ENCODE results near the gene CLPTM1.
"Not testable (repeated sequence)": the region's sequence is repeated elsewhere in the genome, so short reads cannot be mapped to it uniquely, and the experiment has no call there.

Gene CLPTM1

GRCh38 chr19:44951179-44952159 lies 3.7 kb upstream of the CLPTM1 start:
- ATAC-seq (replicated peaks; ENCODE audit: extremely low read depth, poor library complexity, severe bottlenecking): no peak
- no peak overlapping the region for H3K27ac Mint-ChIP-seq (ENCODE audit: low read depth)

DNA sequence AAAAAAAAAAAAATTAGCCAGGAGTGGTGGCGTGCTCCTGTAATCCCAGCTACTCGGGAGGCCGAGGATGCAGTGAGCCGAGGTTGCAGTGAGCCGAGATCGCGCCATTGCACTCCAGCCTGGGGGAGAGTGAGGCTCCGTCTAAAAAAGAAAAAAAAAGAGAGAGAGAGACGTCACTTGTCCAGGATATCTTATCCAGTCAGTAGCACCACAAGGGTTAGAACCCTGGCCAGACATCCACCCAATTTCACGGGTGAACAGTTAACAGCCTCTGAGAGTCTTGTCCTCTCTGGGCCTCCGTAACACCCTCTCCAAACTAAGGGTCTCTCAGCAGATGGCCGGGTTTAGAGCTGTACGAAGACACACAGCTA lies 917 bp upstream of the CLPTM1 start:
- H3K4me3 Mint-ChIP-seq: peak overlapping the region; percentile 91
- no peaks in the 10 kb centered on the region for H3K27me3 Mint-ChIP-seq
- peaks cover 40% of the 10 kb centered on the region for H3K4me1 Mint-ChIP-seq
- H3K36me3 Mint-ChIP-seq (ENCODE audit: insufficient read depth): peaks cover 27% of the 10 kb centered on the region
- ATAC-seq (replicated peaks; ENCODE audit: extremely low read depth, poor library complexity, severe bottlenecking): peak; percentile 10
- H3K9me3 Mint-ChIP-seq: no peaks in the 10 kb centered on the region
- H3K27ac Mint-ChIP-seq (ENCODE audit: low read depth): peak overlapping the region; percentile 92
- DNase-seq (ENCODE audit: low spot score in 2 of 2): no peak

More at GRCh38 chr19:44951179-44952159, 3.7 kb upstream of the CLPTM1 start:
- Mint-ChIP-seq H3K4me3 (no peak overlapping the region), H3K4me1 (peaks cover 24% of the 10 kb centered on the region), H3K27me3 (no peaks in the 10 kb centered on the region), H3K36me3 (ENCODE audit: insufficient read depth) (peaks cover 22% of the 10 kb centered on the region), H3K9me3 (no peaks in the 10 kb centered on the region)
- DNase-seq (ENCODE audit: low spot score in 2 of 2): peak; percentile 43 to 47

- peak overlapping the region; percentile 91 for H3K4me3 Mint-ChIP-seq
- no peaks in the 10 kb centered on the region for H3K27me3 Mint-ChIP-seq
- peaks cover 55% of the 10 kb centered on the region for H3K4me1 Mint-ChIP-seq
- H3K27ac Mint-ChIP-seq (ENCODE audit: low read depth): peak overlapping the region; percentile 92
- no peaks in the 10 kb centered on the region for H3K9me3 Mint-ChIP-seq
- peak; percentile 7 for ATAC-seq (replicated peaks; ENCODE audit: extremely low read depth, poor library complexity, severe bottlenecking)
- H3K36me3 Mint-ChIP-seq (ENCODE audit: insufficient read depth): peaks cover 26% of the 10 kb centered on the region
- no peak for DNase-seq (ENCODE audit: low spot score in 2 of 2)
Observed at GRCh38 chr19:44955505-44956439, 592 bp downstream of the CLPTM1 start.

GRCh38 chr19:44957526-44957925 lies 2.3 kb downstream of the CLPTM1 start:
- DNase-seq (ENCODE audit: low spot score in 2 of 2) (no peak), ATAC-seq (replicated peaks; ENCODE audit: extremely low read depth, poor library complexity, severe bottlenecking) (no peak)
- Mint-ChIP-seq H3K27me3 (no peaks in the 10 kb centered on the region), H3K36me3 (ENCODE audit: insufficient read depth) (peaks cover 34% of the 10 kb centered on the region), H3K9me3 (no peaks in the 10 kb centered on the region), H3K4me1 (peaks cover 67% of the 10 kb centered on the region), H3K4me3 (no peak overlapping the region), H3K27ac (ENCODE audit: low read depth) (peak overlapping the region; percentile 89)

DNA sequence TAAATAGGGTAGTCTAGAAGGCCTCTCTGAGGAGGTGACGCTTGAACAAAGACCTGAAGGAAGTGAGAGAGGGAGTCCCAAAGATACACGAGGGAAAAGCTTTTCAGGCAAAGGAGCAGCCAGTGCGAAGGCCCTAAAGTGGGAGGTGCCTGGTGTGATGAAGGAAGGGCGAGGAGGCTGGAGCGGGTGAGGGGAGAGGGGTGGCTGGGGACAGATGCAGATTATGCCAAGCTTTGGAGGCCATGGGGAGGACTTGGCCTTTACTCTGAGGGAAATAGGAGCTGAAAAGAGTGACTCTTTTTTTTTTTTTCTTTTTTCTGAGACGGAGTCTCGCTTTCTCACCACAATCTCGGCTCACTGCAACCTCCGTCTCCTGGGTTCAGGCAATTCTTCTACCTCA lies 2.9 kb downstream of the CLPTM1 start:
- Mint-ChIP-seq H3K4me1 (peaks cover 67% of the 10 kb centered on the region), H3K4me3 (no peak overlapping the region), H3K27ac (ENCODE audit: low read depth) (no peak overlapping the region)

DNA sequence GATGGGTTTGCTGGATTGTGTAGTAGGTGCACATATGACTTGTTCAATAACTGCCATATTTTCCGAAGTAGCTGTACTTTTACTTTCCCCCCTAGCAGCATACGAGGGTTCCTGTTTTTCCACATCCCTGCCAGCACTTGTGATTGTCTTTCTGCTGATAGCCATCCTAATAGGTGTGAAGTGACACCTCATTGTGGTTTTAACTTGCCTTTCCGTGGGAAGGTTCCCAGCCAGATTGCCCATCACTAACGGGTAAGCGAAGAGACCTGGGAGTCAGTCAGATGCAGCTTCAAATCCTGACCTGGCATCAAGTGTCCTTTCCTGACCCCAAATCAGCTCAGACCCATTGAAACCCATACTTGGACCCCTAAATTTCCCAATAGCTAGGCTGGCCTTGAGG lies 4.5 kb downstream of the CLPTM1 start:
- ATAC-seq (replicated peaks; ENCODE audit: extremely low read depth, poor library complexity, severe bottlenecking) (no peak), DNase-seq (ENCODE audit: low spot score in 2 of 2) (no peak)
- Mint-ChIP-seq H3K36me3 (ENCODE audit: insufficient read depth) (peaks cover 37% of the 10 kb centered on the region), H3K4me3 (no peak overlapping the region), H3K27me3 (no peaks in the 10 kb centered on the region), H3K27ac (ENCODE audit: low read depth) (no peak overlapping the region), H3K4me1 (peaks cover 56% of the 10 kb centered on the region), H3K9me3 (no peaks in the 10 kb centered on the region)

More for the DNA sequence above, 2.9 kb downstream of the CLPTM1 start:
- H3K36me3 Mint-ChIP-seq (ENCODE audit: insufficient read depth): peaks cover 38% of the 10 kb centered on the region
- no peaks in the 10 kb centered on the region for H3K27me3 Mint-ChIP-seq
- DNase-seq (ENCODE audit: low spot score in 2 of 2) (no peak), ATAC-seq (replicated peaks; ENCODE audit: extremely low read depth, poor library complexity, severe bottlenecking) (no peak)
- H3K9me3 Mint-ChIP-seq: no peaks in the 10 kb centered on the region

- H3K9me3 Mint-ChIP-seq: no peaks in the 10 kb centered on the region
- H3K4me3 Mint-ChIP-seq: no peak overlapping the region
- H3K36me3 Mint-ChIP-seq (ENCODE audit: insufficient read depth): peaks cover 37% of the 10 kb centered on the region
- no peaks in the 10 kb centered on the region for H3K27me3 Mint-ChIP-seq
- ATAC-seq (replicated peaks; ENCODE audit: extremely low read depth, poor library complexity, severe bottlenecking) (no peak), DNase-seq (ENCODE audit: low spot score in 2 of 2) (no peak)
- peaks cover 45% of the 10 kb centered on the region for H3K4me1 Mint-ChIP-seq
- H3K27ac Mint-ChIP-seq (ENCODE audit: low read depth): peak overlapping the region; percentile 73
Observed at GRCh38 chr19:44960906-44961728, 5.9 kb downstream of the CLPTM1 start.

GRCh38 chr19:44961821-44962220 lies 6.6 kb downstream of the CLPTM1 start:
- Mint-ChIP-seq H3K27ac (ENCODE audit: low read depth) (peak overlapping the region; percentile 73), H3K27me3 (no peaks in the 10 kb centered on the region), H3K9me3 (no peaks in the 10 kb centered on the region), H3K36me3 (ENCODE audit: insufficient read depth) (peaks cover 39% of the 10 kb centered on the region), H3K4me3 (no peak overlapping the region), H3K4me1 (peaks cover 41% of the 10 kb centered on the region)
- DNase-seq (ENCODE audit: low spot score in 2 of 2) (no peak), ATAC-seq (replicated peaks; ENCODE audit: extremely low read depth, poor library complexity, severe bottlenecking) (no peak)

DNA sequence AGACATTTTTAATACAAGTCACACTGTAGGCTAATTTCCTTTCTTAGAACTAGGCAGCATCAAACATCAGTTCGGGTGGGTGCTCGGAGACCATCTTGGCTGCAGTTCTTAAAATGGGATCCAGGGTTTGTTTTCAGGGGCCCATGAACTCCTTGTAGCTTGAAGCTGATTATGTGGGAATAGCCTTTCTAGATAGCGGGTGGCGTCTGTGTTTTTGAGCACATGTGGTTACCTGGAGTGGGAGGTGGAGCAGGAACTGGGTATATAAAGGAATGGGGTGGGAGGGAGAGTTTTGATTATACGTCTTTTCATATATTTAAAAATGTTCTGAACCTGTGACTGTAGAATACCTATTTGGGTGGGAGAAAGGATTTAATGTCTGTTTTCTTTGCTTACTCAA lies 12.9 kb downstream of the CLPTM1 start:
- no peaks in the 10 kb centered on the region for H3K9me3 Mint-ChIP-seq
- DNase-seq (ENCODE audit: low spot score in 2 of 2): no peak
- no peak for ATAC-seq (replicated peaks; ENCODE audit: extremely low read depth, poor library complexity, severe bottlenecking)
- H3K4me1 Mint-ChIP-seq: peaks cover 7% of the 10 kb centered on the region
- no peaks in the 10 kb centered on the region for H3K27me3 Mint-ChIP-seq
- H3K4me3 Mint-ChIP-seq: no peak overlapping the region
- peaks cover 38% of the 10 kb centered on the region for H3K36me3 Mint-ChIP-seq (ENCODE audit: insufficient read depth)
- H3K27ac Mint-ChIP-seq (ENCODE audit: low read depth): no peak overlapping the region

- peaks cover 37% of the 10 kb centered on the region for H3K36me3 Mint-ChIP-seq (ENCODE audit: insufficient read depth)
Observed at GRCh38 chr19:44968670-44969069, 13.5 kb downstream of the CLPTM1 start.

GRCh38 chr19:44969437-44969836 lies 14.3 kb downstream of the CLPTM1 start:
- no peak overlapping the region for H3K4me3 Mint-ChIP-seq
- peaks cover 7% of the 10 kb centered on the region for H3K4me1 Mint-ChIP-seq
- H3K27ac Mint-ChIP-seq (ENCODE audit: low read depth): no peak overlapping the region
- no peak for DNase-seq (ENCODE audit: low spot score in 2 of 2)
- H3K9me3 Mint-ChIP-seq: no peaks in the 10 kb centered on the region
- H3K36me3 Mint-ChIP-seq (ENCODE audit: insufficient read depth): peaks cover 40% of the 10 kb centered on the region
- ATAC-seq (replicated peaks; ENCODE audit: extremely low read depth, poor library complexity, severe bottlenecking): no peak
- H3K27me3 Mint-ChIP-seq: no peaks in the 10 kb centered on the region

More at GRCh38 chr19:44968670-44969069, 13.5 kb downstream of the CLPTM1 start:
- no peak for DNase-seq (ENCODE audit: low spot score in 2 of 2)
- ATAC-seq (replicated peaks; ENCODE audit: extremely low read depth, poor library complexity, severe bottlenecking): no peak
- no peak overlapping the region for H3K4me3 Mint-ChIP-seq
- peaks cover 7% of the 10 kb centered on the region for H3K4me1 Mint-ChIP-seq
- no peaks in the 10 kb centered on the region for H3K27me3 Mint-ChIP-seq
- no peaks in the 10 kb centered on the region for H3K9me3 Mint-ChIP-seq
- H3K27ac Mint-ChIP-seq (ENCODE audit: low read depth): no peak overlapping the region

- not testable (repeated sequence) for H3K9me3 Mint-ChIP-seq; H3K27ac Mint-ChIP-seq (ENCODE audit: low read depth); H3K4me3 Mint-ChIP-seq; H3K27me3 Mint-ChIP-seq; DNase-seq (ENCODE audit: low spot score in 2 of 2); ATAC-seq (replicated peaks; ENCODE audit: extremely low read depth, poor library complexity, severe bottlenecking); H3K4me1 Mint-ChIP-seq
- H3K36me3 Mint-ChIP-seq (ENCODE audit: insufficient read depth): peaks cover 51% of the 10 kb centered on the region
Observed at GRCh38 chr19:44971451-44971850, 16.3 kb downstream of the CLPTM1 start.
